CD4-positive, alpha-beta T cell (primary cell): ENCODE measurements around the gene SLC4A1. TPM values are rescaled to one million over a fixed set of nuclear protein-coding genes. Genes with fewer than 3 reads are reported as not detected.

ENCODE experiments used
- ATAC-seq: fragments of 200-7000 bp; cut with Tn5 transposase; one replicate; pipeline ENCODE4 v1.10.0; 2022; ENCODE audit warnings: mild to moderate bottlenecking; ENCODE audit not compliant: poor library complexity
- CTCF ChIA-PET: fragments of 350-600 bp; sonication (Branson Sonifier 250); formaldehyde crosslinking; loops from one replicate; lab custom pipeline; 2021; ENCODE audit warnings: antibody characterized with exemption, inconsistent platforms; lab: Charles Lee
- POLR2A ChIA-PET: fragments of 350-600 bp; sonication (Branson Sonifier 250); formaldehyde crosslinking; loops from one replicate; lab custom pipeline; 2021; ENCODE audit warnings: antibody characterized with exemption, inconsistent platforms; lab: Charles Lee
- DNase-seq, 14 experiments: peaks; one replicate each; pipeline ENCODE4 v3.0.0-alpha.2; 2013 to 2020; ENCODE audit warnings: mixed read lengths in 2 of 14
- H3K27ac ChIP-seq, 2 donors: one replicate each; pipeline versions ENCODE4 v1.5.1 to v1.7.0; 2013; ENCODE audit warnings: low read length in 2 of 2, low read depth in 1 of 2, mild to moderate bottlenecking in 1 of 2
- H3K27me3 ChIP-seq, 2 experiments: 1 replicate in 1 of 2; 2 replicates in 1 of 2; pipeline versions ENCODE4 v1.6.1 to v1.7.0; 2013; ENCODE audit warnings: low read length in 2 of 2, control low read depth in 1 of 2, mild to moderate bottlenecking in 1 of 2, moderate library complexity in 1 of 2; ENCODE audit not compliant: insufficient read depth in 2 of 2, control insufficient read depth in 1 of 2
- H3K36me3 ChIP-seq: one replicate; pipeline ENCODE4 v1.6.1; 2013; ENCODE audit warnings: low read length, control low read depth; ENCODE audit not compliant: insufficient read depth
- H3K4me1 ChIP-seq: one replicate; pipeline ENCODE4 v1.6.1; 2013; ENCODE audit warnings: low read length, control low read depth; ENCODE audit not compliant: insufficient read depth
- H3K4me3 ChIP-seq: one replicate; pipeline ENCODE4 v1.5.1; 2013; ENCODE audit warnings: mild to moderate bottlenecking, low read length, moderate library complexity
- H3K9me3 ChIP-seq, 2 experiments: 1 replicate in 1 of 2; 2 replicates in 1 of 2; pipeline versions ENCODE4 v1.6.1 to v1.7.0; 2013; ENCODE audit warnings: low read length in 2 of 2, mild to moderate bottlenecking in 2 of 2, control low read depth in 1 of 2, moderate library complexity in 1 of 2; ENCODE audit not compliant: control insufficient read depth in 1 of 2, insufficient read depth in 1 of 2
- H3K27ac Mint-ChIP-seq: one replicate; pipeline ENCODE4 v1.8.0; 2020; ENCODE audit warnings: mixed read lengths
- H3K27me3 Mint-ChIP-seq: one replicate; pipeline ENCODE4 v1.8.0; 2021; ENCODE audit warnings: mixed read lengths
- H3K36me3 Mint-ChIP-seq: one replicate; pipeline ENCODE4 v1.8.0; 2021; ENCODE audit warnings: low read depth, mixed read lengths
- H3K4me1 Mint-ChIP-seq: one replicate; pipeline ENCODE4 v1.8.0; 2021; ENCODE audit warnings: low read depth, mixed read lengths
- H3K4me3 Mint-ChIP-seq: one replicate; pipeline ENCODE4 v1.8.0; 2020; ENCODE audit warnings: mild to moderate bottlenecking, mixed read lengths
- H3K9me3 Mint-ChIP-seq: one replicate; pipeline ENCODE4 v1.8.0; 2020; ENCODE audit warnings: mixed read lengths
- CTCF ChIP-seq: fragments of 200-600 bp; IDR thresholded peaks from one replicate; pipeline ENCODE4 v1.8.0; 2022; ENCODE audit warnings: antibody characterized with exemption, mild to moderate bottlenecking
- intact Hi-C, 2 experiments: fragments of 100-400 bp; cut with DNase I in 1 of 2; cut with micrococcal nuclease in 1 of 2; formaldehyde crosslinking; loops; one replicate each; pipeline versions ENCODE4 v1.15.1 to v1.9.0; 2023 to 2025; cut with DNase I, micrococcal nuclease
- total RNA-seq, 174 experiments: library from RNA in 2 of 174; stranded (reverse) in 2 of 174; gene quantifications; one replicate each; pipeline ENCODE4 v1.2.3 and lab custom pipeline; 2021 to 2026

Gene SLC4A1
- total RNA-seq, 2 experiments from 2014 or later: not detected

DNA sequence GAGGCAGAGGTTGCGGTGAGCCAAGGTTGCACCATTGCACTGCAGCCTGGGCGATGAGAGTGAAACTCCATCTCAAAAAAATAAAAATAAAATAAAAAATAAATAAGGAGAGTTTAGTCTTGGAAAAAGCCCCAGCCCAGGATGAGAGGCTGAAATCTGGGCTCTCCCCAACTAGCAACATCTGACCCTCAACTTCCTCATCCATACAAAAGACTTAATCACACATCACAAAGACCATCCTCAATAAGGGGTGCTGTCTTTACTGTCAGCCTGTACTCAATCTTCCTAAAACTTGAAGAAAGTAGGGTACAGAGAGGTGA is 11.4 kb upstream of the SLC4A1 start:
- peaks cover 5% of the 10 kb centered on the region for H3K27me3 Mint-ChIP-seq
- no peaks in the 10 kb centered on the region for H3K9me3 ChIP-seq
- no peak overlapping the region for H3K4me3 Mint-ChIP-seq
- no peaks in the 10 kb centered on the region for H3K27me3 ChIP-seq
- no peak for DNase-seq
- no peaks in the 10 kb centered on the region for H3K4me1 Mint-ChIP-seq
- H3K36me3 Mint-ChIP-seq: no peaks in the 10 kb centered on the region
- TF ChIP-seq CTCF: no peak
- H3K4me1 ChIP-seq: peaks cover 13% of the 10 kb centered on the region
- CTCF ChIA-PET: no interaction called here
- no peak for ATAC-seq
- intact Hi-C loops: no loop called here
- H3K27ac Mint-ChIP-seq: no peak overlapping the region
- no peak overlapping the region for H3K4me3 ChIP-seq
- no peaks in the 10 kb centered on the region for H3K36me3 ChIP-seq
- H3K9me3 Mint-ChIP-seq: no peaks in the 10 kb centered on the region
- POLR2A ChIA-PET: no interaction called here
- no peak overlapping the region for H3K27ac ChIP-seq

DNA sequence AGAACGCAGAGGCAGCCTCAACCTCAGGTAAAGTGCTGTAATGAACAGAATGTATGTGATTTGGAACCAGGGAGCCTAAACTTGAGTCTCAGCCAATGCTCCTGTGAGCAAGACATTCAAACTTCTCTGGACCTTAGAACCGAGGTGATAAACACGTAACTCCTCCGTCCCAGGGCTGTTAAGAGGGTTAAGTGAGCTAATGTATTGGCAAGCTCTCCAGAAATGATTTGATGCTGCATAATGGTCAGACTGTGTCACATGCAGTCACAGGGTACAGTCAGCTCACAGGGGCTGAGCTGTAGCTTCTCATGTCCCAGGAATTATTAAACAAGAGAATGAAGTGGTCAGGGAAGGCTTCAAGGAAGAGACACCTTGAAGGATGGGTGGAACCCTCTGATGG is 10.0 kb upstream of the SLC4A1 start:
- H3K9me3 Mint-ChIP-seq: no peaks in the 10 kb centered on the region
- no peaks in the 10 kb centered on the region for H3K36me3 Mint-ChIP-seq
- Histone ChIP-seq H3K9me3 (no peaks in the 10 kb centered on the region), H3K36me3 (no peaks in the 10 kb centered on the region), H3K4me1 (peaks cover 13% of the 10 kb centered on the region), H3K27me3 (no peaks in the 10 kb centered on the region), H3K27ac (no peak overlapping the region), H3K4me3 (no peak overlapping the region)
- H3K4me1 Mint-ChIP-seq: no peaks in the 10 kb centered on the region
- ChIA-PET POLR2A (no interaction called here), CTCF (no interaction called here)
- H3K27me3 Mint-ChIP-seq: peaks cover 9% of the 10 kb centered on the region
- no peak for DNase-seq
- H3K27ac Mint-ChIP-seq: no peak overlapping the region
- TF ChIP-seq CTCF: no peak
- intact Hi-C loops: no loop called here
- H3K4me3 Mint-ChIP-seq: no peak overlapping the region
- ATAC-seq: no peak

DNA sequence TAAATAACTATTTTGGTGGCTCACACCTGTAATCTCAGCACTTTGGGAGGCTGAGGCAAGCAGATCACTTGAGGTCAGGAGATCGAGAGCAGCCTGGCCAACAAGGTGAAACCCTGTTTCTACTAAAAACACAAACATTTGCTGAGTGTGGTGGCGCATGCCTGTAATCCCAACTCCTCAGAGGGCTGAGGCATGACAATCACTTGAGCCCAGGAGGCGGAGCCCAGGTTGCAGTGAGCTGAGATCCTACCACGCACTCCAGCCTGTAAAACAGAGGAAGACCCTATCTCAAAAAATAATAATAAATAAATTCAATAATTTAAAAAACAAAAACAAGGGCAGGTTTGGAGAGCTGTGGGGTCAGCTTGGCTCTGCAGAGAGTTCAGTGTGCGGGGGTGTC is 5.7 kb upstream of the SLC4A1 start:
- ChIA-PET POLR2A (interaction anchor here (1.1 kb wide), 1 partner anchor 43 kb away, joined by 3 read pairs; no protein-coding TSS in a partner anchor), CTCF (no interaction called here)
- H3K4me3 Mint-ChIP-seq: no peak overlapping the region
- Histone ChIP-seq H3K27me3 (no peaks in the 10 kb centered on the region), H3K36me3 (no peaks in the 10 kb centered on the region), H3K4me1 (no peaks in the 10 kb centered on the region), H3K27ac (no peak overlapping the region), H3K4me3 (no peak overlapping the region), H3K9me3 (no peaks in the 10 kb centered on the region)
- no peak for DNase-seq
- no peaks in the 10 kb centered on the region for H3K4me1 Mint-ChIP-seq
- no peaks in the 10 kb centered on the region for H3K9me3 Mint-ChIP-seq
- no peak for ATAC-seq
- H3K27ac Mint-ChIP-seq: no peak overlapping the region
- no peak for TF ChIP-seq CTCF
- H3K36me3 Mint-ChIP-seq: no peaks in the 10 kb centered on the region
- peaks cover 16% of the 10 kb centered on the region for H3K27me3 Mint-ChIP-seq
- intact Hi-C loops: no loop called here
